ENCODE data around the gene TRMT10C. TPM values are rescaled to one million over a fixed set of nuclear protein-coding genes. Genes with fewer than 3 reads are reported as not detected.
A peak's percentile ranks its signal among the peaks of the same experiment; 100 is the strongest.

TRMT10C gene
- 10 to 100 TPM; 21.4 to 33.3 (median 22.2) TPM for total RNA-seq
- total RNA-seq (2013) = 30.3 TPM
- 35.2 to 158 (median 68.6) reads per million in 29 experiments for total RNA-seq

DNA sequence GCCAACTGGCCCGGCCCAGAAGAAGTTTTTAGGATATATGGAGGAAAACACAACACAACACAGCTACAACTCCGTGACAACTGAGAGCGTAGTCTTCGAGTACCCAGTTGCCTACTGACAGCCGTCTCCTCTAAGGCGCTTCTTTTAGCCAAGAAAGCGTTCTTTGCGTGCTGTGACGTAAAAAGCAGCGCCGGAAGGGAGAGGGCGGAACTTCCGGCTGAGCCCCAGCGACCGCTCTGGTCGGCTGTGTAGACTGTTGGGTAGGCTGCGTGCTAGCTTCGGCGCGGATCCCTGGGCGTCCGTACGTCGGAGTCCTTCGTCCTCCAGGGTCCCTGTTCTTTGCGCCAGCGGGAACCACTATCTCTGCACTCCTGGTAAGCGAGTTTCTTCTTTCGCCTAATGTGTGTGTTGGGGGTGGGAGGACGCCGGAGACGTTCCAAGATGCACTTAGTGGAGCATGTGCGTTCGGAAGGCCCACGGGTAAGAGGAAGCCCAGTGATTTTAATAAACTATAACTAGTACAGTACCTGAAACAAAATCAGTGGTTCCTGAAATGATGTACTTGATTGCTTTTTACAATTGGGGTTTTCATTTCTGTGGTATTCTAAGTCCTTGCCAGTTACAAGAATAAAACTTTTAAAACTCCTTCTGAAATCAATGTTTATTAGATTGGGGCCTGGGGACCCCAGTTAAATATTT lies at the start of gene TRMT10C:
TSS of gene TRMT10C (plus strand) at position 239 of the 699 bp plus-strand sequence. CDS start 2,914 bp downstream, outside the sequence.
- peak; percentile 95 to 98 (median 97) for ATAC-seq (replicated peaks in 1 of 4)
- Histone ChIP-seq H3K9me3 (no peaks in the 10 kb centered on the region), H3K27ac (ENCODE audit: low read length) (peak within 1 kb of the TSS; percentile 86), H3K36me3 (ENCODE audit: control insufficient read depth in 2 of 2, extremely low read depth in 1 of 2, insufficient read depth in 1 of 2, low read length in 1 of 2) (peaks cover 0 to 26% of the 10 kb centered on the region in 2 donors), H3K4me3 (ENCODE audit: control insufficient read depth in 1 of 2, extremely low read depth in 1 of 2, low read length in 1 of 2) (peak within 1 kb of the TSS; percentile 78 to 96), H3K4me1 (ENCODE audit: control insufficient read depth in 1 of 2, extremely low read depth in 1 of 2, insufficient read depth in 2 of 2, low read length in 2 of 2) (peaks cover 12 to 13% of the 10 kb centered on the region in 2 experiments), H3K27me3 (replicated peaks in 1 of 2; ENCODE audit: control insufficient read depth in 2 of 2, extremely low read depth in 1 of 2, insufficient read depth in 2 of 2, low read length in 1 of 2) (peaks cover 0 to 4% of the 10 kb centered on the region in 2 experiments)
- H3K27ac Mint-ChIP-seq = peak within 1 kb of the TSS; percentile 95 to 96
- ChIA-PET CTCF (interaction anchor here in 1 of 2 donors (0.8 to 3.3 kb wide), 3 partner anchors 12 to 44 kb away, joined by 3 to 14 read pairs (median 4); partner anchors contain the start of gene PCNP), POLR2A (interaction anchor here (0.8 to 1.7 kb wide), 10 partner anchors 9 to 188 kb away, joined by 3 to 16 read pairs (median 4); partner anchors contain the start of genes PCNP (in 1 of the 2) and SENP7 (in 1 of the 2))
- H3K36me3 Mint-ChIP-seq = peaks cover 25% of the 10 kb centered on the region
- peak within 1 kb of the TSS; percentile 92 to 98 (median 97) for H3K4me3 Mint-ChIP-seq
- no peaks in the 10 kb centered on the region for H3K9me3 Mint-ChIP-seq
- DNase-seq = peak; percentile 81 to 96 (median 92)
- peaks cover 2 to 6% of the 10 kb centered on the region in 2 donors for H3K27me3 Mint-ChIP-seq
- WGBS (ENCODE audit: insufficient coverage) = 0% methylated on average over 28 of the region's 35 CpGs
- H3K4me1 Mint-ChIP-seq = peaks cover 34 to 37% (median 34%) of the 10 kb centered on the region in 3 donors

DNA sequence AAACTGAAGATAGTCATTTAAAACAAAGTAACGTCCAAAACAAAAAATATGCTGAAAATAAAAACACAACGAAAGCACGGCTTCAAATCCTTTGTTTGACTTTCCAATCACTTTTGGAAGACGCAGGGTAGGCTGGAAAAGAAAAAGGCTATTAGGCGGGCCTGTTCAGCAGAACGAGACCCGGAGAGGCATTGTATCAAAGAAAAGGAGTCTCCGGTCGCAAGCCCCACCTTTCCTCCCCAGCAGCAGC lies 49.3 kb upstream of the TRMT10C start:
- H3K36me3 Mint-ChIP-seq = peaks cover 12% of the 10 kb centered on the region
- Histone ChIP-seq H3K4me3 (ENCODE audit: control insufficient read depth in 1 of 2, extremely low read depth in 1 of 2, low read length in 1 of 2) (peak overlapping the region; percentile 91 to 97), H3K27ac (ENCODE audit: low read length) (peak overlapping the region; percentile 94), H3K9me3 (no peaks in the 10 kb centered on the region), H3K36me3 (ENCODE audit: control insufficient read depth in 2 of 2, extremely low read depth in 1 of 2, insufficient read depth in 1 of 2, low read length in 1 of 2) (no peaks in the 10 kb centered on the region), H3K27me3 (replicated peaks in 1 of 2; ENCODE audit: control insufficient read depth in 2 of 2, extremely low read depth in 1 of 2, insufficient read depth in 2 of 2, low read length in 1 of 2) (no peaks in the 10 kb centered on the region), H3K4me1 (ENCODE audit: control insufficient read depth in 1 of 2, extremely low read depth in 1 of 2, insufficient read depth in 2 of 2, low read length in 2 of 2) (peaks cover 14 to 31% of the 10 kb centered on the region in 2 experiments)
- H3K27ac Mint-ChIP-seq = peak overlapping the region; percentile 98
- H3K9me3 Mint-ChIP-seq = no peaks in the 10 kb centered on the region
- peak in 10 of 35 experiments; percentile 5 to 36 (median 12) for DNase-seq
- ChIA-PET POLR2A (interaction anchor here (0.6 to 1.7 kb wide), 4 partner anchors 10 to 1165 kb away, joined by 3 to 10 read pairs (median 5); partner anchors contain the start of gene TRMT10C (in 1 of the 2)), CTCF (interaction anchor here in 1 of 2 donors (0.6 to 2.2 kb wide), 2 partner anchors 20 to 61 kb away, joined by 5 to 8 read pairs; partner anchors contain the start of gene PCNP)
- WGBS (ENCODE audit: insufficient coverage) = no CpG with 5 or more reads among the region's 9 CpGs
- ATAC-seq (replicated peaks in 1 of 4) = peak; percentile 62 to 71 (median 68)
- peaks cover 60 to 68% (median 66%) of the 10 kb centered on the region in 3 donors for H3K4me1 Mint-ChIP-seq
- H3K4me3 Mint-ChIP-seq = peak overlapping the region; percentile 96 to 100 (median 99)
- no peaks in the 10 kb centered on the region for H3K27me3 Mint-ChIP-seq

DNA sequence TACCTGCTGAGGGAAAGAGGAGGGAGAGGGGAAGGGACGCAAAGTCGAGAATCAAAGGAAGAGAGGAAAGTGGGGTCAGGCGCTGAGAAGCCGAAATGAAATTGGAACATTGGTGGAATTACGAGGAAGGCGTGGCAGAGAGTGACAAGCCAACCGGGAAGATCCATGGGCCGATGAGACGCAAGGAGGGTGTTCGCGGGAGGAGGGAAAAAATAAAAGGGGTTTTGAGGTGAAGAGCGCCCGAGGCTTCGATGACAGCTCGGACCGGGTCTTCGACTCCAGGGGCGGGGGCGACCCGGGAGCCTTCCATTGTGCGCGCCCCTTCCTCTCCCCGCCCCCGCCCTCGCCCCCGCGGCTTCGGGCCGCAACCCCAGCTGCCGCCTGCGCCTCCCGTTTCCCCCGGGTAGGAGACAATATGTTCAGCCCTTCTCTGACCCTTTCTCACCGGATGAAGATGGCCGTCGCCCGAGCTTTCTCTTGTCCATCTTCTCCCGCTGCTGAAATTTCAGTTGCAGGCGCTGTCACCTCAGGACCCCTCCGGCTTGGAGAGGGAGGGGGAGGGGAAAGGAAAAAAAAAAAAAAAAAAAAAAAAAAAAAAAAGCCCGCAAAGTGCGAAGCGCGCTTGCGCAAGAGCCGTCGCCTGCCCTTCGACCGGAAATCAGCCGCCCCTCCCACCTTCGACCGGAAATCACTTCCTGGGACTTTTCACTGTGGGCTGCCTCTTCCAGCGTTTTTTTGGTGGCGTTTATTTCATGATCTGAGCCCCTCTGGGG lies 48.8 kb upstream of the TRMT10C start, which contains the start of gene SENP7:
TSS of gene SENP7 (minus strand) at position 567 of the 773 bp plus-strand sequence. CDS start at position 485, 82 bp downstream.
- H3K36me3 Mint-ChIP-seq = peaks cover 11% of the 10 kb centered on the region
- Histone ChIP-seq H3K27me3 (replicated peaks in 1 of 2; ENCODE audit: control insufficient read depth in 2 of 2, extremely low read depth in 1 of 2, insufficient read depth in 2 of 2, low read length in 1 of 2) (no peaks in the 10 kb centered on the region), H3K27ac (ENCODE audit: low read length) (peak within 1 kb of the TSS; percentile 94), H3K9me3 (no peaks in the 10 kb centered on the region), H3K36me3 (ENCODE audit: control insufficient read depth in 2 of 2, extremely low read depth in 1 of 2, insufficient read depth in 1 of 2, low read length in 1 of 2) (no peaks in the 10 kb centered on the region), H3K4me1 (ENCODE audit: control insufficient read depth in 1 of 2, extremely low read depth in 1 of 2, insufficient read depth in 2 of 2, low read length in 2 of 2) (peaks cover 14 to 34% of the 10 kb centered on the region in 2 experiments), H3K4me3 (ENCODE audit: control insufficient read depth in 1 of 2, extremely low read depth in 1 of 2, low read length in 1 of 2) (peak within 1 kb of the TSS; percentile 91 to 97)
- H3K9me3 Mint-ChIP-seq = no peaks in the 10 kb centered on the region
- 0% methylated on average over 43 of the region's 54 CpGs for WGBS (ENCODE audit: insufficient coverage)
- H3K4me3 Mint-ChIP-seq = peak within 1 kb of the TSS; percentile 96 to 100 (median 99)
- H3K27ac Mint-ChIP-seq = peak within 1 kb of the TSS; percentile 98
- peaks cover 60 to 67% (median 66%) of the 10 kb centered on the region in 3 donors for H3K4me1 Mint-ChIP-seq
- DNase-seq = peak; percentile 45 to 88 (median 69)
- ATAC-seq (replicated peaks in 1 of 4) = peak; percentile 69 to 74 (median 70)
- ChIA-PET CTCF (interaction anchor here (0.6 to 2.2 kb wide), 6 partner anchors 18 to 1408 kb away, joined by 3 to 8 read pairs (median 5); partner anchors contain the start of gene PCNP (in 1 of the 2)), POLR2A (interaction anchor here (0.6 to 1.7 kb wide), 6 partner anchors 9 to 1166 kb away, joined by 3 to 10 read pairs (median 4); partner anchors contain the start of genes PCNP (in 1 of the 2) and TRMT10C (in 1 of the 2))
- no peaks in the 10 kb centered on the region for H3K27me3 Mint-ChIP-seq

DNA sequence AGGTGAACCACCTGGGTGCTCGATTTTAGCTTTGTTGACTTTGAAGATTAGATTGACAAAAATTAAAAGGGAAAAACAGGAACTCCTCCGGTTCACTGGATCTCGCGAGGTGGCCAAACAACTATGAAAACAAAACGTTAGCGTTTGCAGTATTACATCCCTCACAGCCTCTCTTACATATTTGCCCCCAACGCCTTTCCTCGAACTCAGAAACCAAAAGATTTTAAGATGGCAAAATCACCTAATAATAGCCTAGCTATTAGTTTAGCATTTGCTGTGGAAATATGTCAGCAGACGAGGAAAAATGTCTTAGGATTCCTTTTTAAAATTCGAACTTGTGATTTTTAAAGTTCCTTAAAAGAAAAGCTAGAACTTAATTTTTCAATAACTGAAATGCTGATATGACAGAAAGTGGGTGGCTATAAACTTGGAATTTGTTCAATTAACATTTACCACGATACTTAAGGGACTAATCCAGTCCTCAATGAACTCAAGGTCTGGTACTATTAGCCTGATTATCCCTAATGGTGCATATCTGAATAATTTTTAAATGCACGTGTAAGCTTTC lies 48.2 kb upstream of the TRMT10C start:
- Mint-ChIP-seq H3K4me1 (peaks cover 60 to 71% (median 69%) of the 10 kb centered on the region in 3 donors), H3K36me3 (peaks cover 6% of the 10 kb centered on the region), H3K27me3 (no peaks in the 10 kb centered on the region), H3K4me3 (peak overlapping the region; percentile 96 to 100 (median 99)), H3K9me3 (no peaks in the 10 kb centered on the region), H3K27ac (peak overlapping the region; percentile 98)
- H3K9me3 ChIP-seq = no peaks in the 10 kb centered on the region
- DNase-seq (no peak), ATAC-seq (replicated peaks in 1 of 4) (peak in 1 of 4 experiments; percentile 11)
- ChIA-PET POLR2A (interaction anchor here (0.6 to 1.7 kb wide), 5 partner anchors 9 to 152 kb away, joined by 3 to 10 read pairs (median 3); partner anchors contain the start of genes PCNP (in 1 of the 2) and TRMT10C (in 1 of the 2)), CTCF (interaction anchor here (0.7 to 2.2 kb wide), 4 partner anchors 60 to 1408 kb away, joined by 3 to 8 read pairs (median 6); partner anchors contain the start of gene PCNP (in 1 of the 2))
- H3K4me1 ChIP-seq (ENCODE audit: control insufficient read depth in 1 of 2, extremely low read depth in 1 of 2, insufficient read depth in 2 of 2, low read length in 2 of 2) = peaks cover 19 to 41% of the 10 kb centered on the region in 2 experiments
- no peaks in the 10 kb centered on the region for H3K36me3 ChIP-seq (ENCODE audit: control insufficient read depth in 2 of 2, extremely low read depth in 1 of 2, insufficient read depth in 1 of 2, low read length in 1 of 2)
- WGBS (ENCODE audit: insufficient coverage) = 100% methylated on average over 1 of the region's 12 CpGs
- H3K27me3 ChIP-seq (replicated peaks in 1 of 2; ENCODE audit: control insufficient read depth in 2 of 2, extremely low read depth in 1 of 2, insufficient read depth in 2 of 2, low read length in 1 of 2) = no peaks in the 10 kb centered on the region
- H3K4me3 ChIP-seq (ENCODE audit: control insufficient read depth in 1 of 2, extremely low read depth in 1 of 2, low read length in 1 of 2) = peak overlapping the region; percentile 91 to 97
- peak overlapping the region; percentile 94 for H3K27ac ChIP-seq (ENCODE audit: low read length)

DNA sequence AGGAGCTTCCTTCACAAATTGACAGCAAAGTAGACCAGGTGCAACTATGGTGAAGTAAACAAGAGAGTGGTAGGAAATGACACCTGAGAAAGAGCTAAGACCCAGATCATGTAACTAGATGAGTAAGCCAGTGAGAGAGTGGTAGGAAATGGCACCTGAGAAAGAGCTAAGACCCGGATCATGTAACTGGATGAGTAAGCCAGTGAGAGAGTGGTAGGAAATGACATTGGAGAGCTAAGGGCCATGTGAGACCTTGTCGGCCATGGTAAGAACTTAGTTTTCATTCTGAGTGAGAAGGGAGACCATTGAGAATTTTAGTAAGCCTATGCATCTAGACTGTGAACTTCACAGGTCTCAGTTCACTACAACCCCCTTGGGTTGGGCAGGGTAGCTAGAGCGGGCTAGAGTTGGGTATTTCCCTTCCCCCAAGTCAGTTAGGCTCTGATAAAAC lies 43.2 kb upstream of the TRMT10C start:
- H3K4me1 ChIP-seq (ENCODE audit: control insufficient read depth in 1 of 2, extremely low read depth in 1 of 2, insufficient read depth in 2 of 2, low read length in 2 of 2) = peaks cover 42 to 63% of the 10 kb centered on the region in 2 experiments
- POLR2A ChIA-PET = interaction anchor here (0.5 to 1.9 kb wide), 16 partner anchors 9 to 1117 kb away, joined by 3 to 23 read pairs (median 4); partner anchors contain the start of genes PCNP (in 2 of the 2), LNP1 (in 1 of the 2), RPL24 (in 1 of the 2) and TOMM70 (in 1 of the 2)

More for the DNA sequence above, 43.2 kb upstream of the TRMT10C start:
- no peaks in the 10 kb centered on the region for H3K36me3 Mint-ChIP-seq
- DNase-seq = peak in 33 of 35 experiments; percentile 6 to 82 (median 31)
- no peak overlapping the region for H3K4me3 ChIP-seq (ENCODE audit: control insufficient read depth in 1 of 2, extremely low read depth in 1 of 2, low read length in 1 of 2)
- peak overlapping the region; percentile 95 to 96 for H3K27ac Mint-ChIP-seq
- CTCF ChIA-PET = interaction anchor here (0.5 to 1.6 kb wide), 12 partner anchors 9 to 1159 kb away, joined by 3 to 9 read pairs (median 4); partner anchors contain the start of genes PCNP (in 2 of the 2), TOMM70 (in 1 of the 2) and TRMT10C (in 1 of the 2)
- peak overlapping the region; percentile 31 to 55 (median 42) for H3K4me3 Mint-ChIP-seq
- WGBS (ENCODE audit: insufficient coverage) = 0% methylated on average over 1 of the region's 3 CpGs
- H3K36me3 ChIP-seq (ENCODE audit: control insufficient read depth in 2 of 2, extremely low read depth in 1 of 2, insufficient read depth in 1 of 2, low read length in 1 of 2) = no peaks in the 10 kb centered on the region
- H3K4me1 Mint-ChIP-seq = peaks cover 65 to 71% (median 70%) of the 10 kb centered on the region in 3 donors
- ATAC-seq (replicated peaks in 1 of 4) = peak; percentile 88 to 93 (median 90)
- H3K9me3 Mint-ChIP-seq = no peaks in the 10 kb centered on the region
- H3K9me3 ChIP-seq = no peaks in the 10 kb centered on the region
- H3K27ac ChIP-seq (ENCODE audit: low read length) = peak overlapping the region; percentile 97
- no peaks in the 10 kb centered on the region for H3K27me3 Mint-ChIP-seq
- no peaks in the 10 kb centered on the region for H3K27me3 ChIP-seq (replicated peaks in 1 of 2; ENCODE audit: control insufficient read depth in 2 of 2, extremely low read depth in 1 of 2, insufficient read depth in 2 of 2, low read length in 1 of 2)

Measured in T-cell (primary cell).